ENCODE results near the gene ITGB4. TPM values are rescaled to one million over a fixed set of nuclear protein-coding genes. Genes with fewer than 3 reads are reported as not detected.

The ITGB4 gene
- total and polyA plus RNA-seq, 12 donors, result 4.6 to 17.0 (median 9.0) TPM

GRCh38 chr17:75753514-75754377 is 32.5 kb downstream of the ITGB4 start:
- DNase-seq, result peak; percentile 58 to 81
- H3K9me3 ChIP-seq, result no peaks in the 10 kb centered on the region

GRCh38 chr17:75754378-75755204 is 33.3 kb downstream of the ITGB4 start:
- Histone ChIP-seq H3K9me3 (no peaks in the 10 kb centered on the region), H3K36me3 (peaks cover 0 to 47% (median 0%) of the 10 kb centered on the region in 9 donors), H3K27me3 (no peaks in the 10 kb centered on the region), H3K4me3 (peak overlapping the region in 5 of 10 donors; percentile 47 to 52 (median 49)), H3K27ac (peak overlapping the region in 3 of 10 donors; percentile 34 to 78 (median 62)), H3K4me1 (peaks cover 7 to 23% (median 15%) of the 10 kb centered on the region in 9 donors)
- WGBS, 2 donors, result 74% methylated on average over 27 of the region's 27 CpGs
- no peak for TF ChIP-seq CTCF (IDR thresholded peaks at IDR 0.05)
- intact Hi-C loops (cut with DNase I), result loop anchor here in 2 of 10 donors (5.0 to 10.0 kb wide), 3 partner anchors 77 to 330 kb away; partner anchors contain the start of gene SMIM5 (in 1 of the 2)
- ATAC-seq, result peak in 2 of 8 donors; percentile 1 to 6
- DNase-seq, result no peak

More at GRCh38 chr17:75753514-75754377, 32.5 kb downstream of the ITGB4 start:
- 9 to 10% methylated on average over 73 to 76 of the region's 76 CpGs for WGBS, 2 donors
- peak; percentile 37 to 84 (median 54) for ATAC-seq
- peaks cover 7 to 25% (median 17%) of the 10 kb centered on the region in 9 donors for H3K4me1 ChIP-seq
- intact Hi-C loops (cut with DNase I), result loop anchor here in 2 of 10 donors (5.0 to 10.0 kb wide), 3 partner anchors 76 to 329 kb away; partner anchors contain the start of gene SMIM5 (in 1 of the 2)
- peaks cover 0 to 41% (median 0%) of the 10 kb centered on the region in 9 donors for H3K36me3 ChIP-seq
- no peaks in the 10 kb centered on the region for H3K27me3 ChIP-seq
- H3K4me3 ChIP-seq, result peak overlapping the region in 9 of 10 donors; percentile 35 to 58 (median 49)
- peak overlapping the region in 5 of 10 donors; percentile 30 to 78 (median 62) for H3K27ac ChIP-seq
- TF ChIP-seq CTCF (IDR thresholded peaks at IDR 0.05), result peak; percentile 38 to 81 (median 63)

- 89 to 92% methylated on average over 20 of the region's 20 CpGs for WGBS, 2 donors
- no peak for ATAC-seq
- no peak for TF ChIP-seq CTCF (IDR thresholded peaks at IDR 0.05)
- H3K9me3 ChIP-seq, result no peaks in the 10 kb centered on the region
- H3K36me3 ChIP-seq, result peaks cover 0 to 48% (median 0%) of the 10 kb centered on the region in 9 donors
- intact Hi-C loops (cut with DNase I), result loop anchor here in 1 of 10 donors (10.0 kb wide), 1 partner anchor 331 kb away; no protein-coding TSS in a partner anchor
- H3K27ac ChIP-seq, result no peak overlapping the region
- no peaks in the 10 kb centered on the region for H3K27me3 ChIP-seq
- peaks cover 3 to 16% (median 12%) of the 10 kb centered on the region in 9 donors for H3K4me1 ChIP-seq
- DNase-seq, result no peak
- no peak overlapping the region for H3K4me3 ChIP-seq
Observed at GRCh38 chr17:75755205-75755901, 34.1 kb downstream of the ITGB4 start.
